ENCODE data around the gene SARDH.
A peak's percentile ranks its signal among the peaks of the same experiment; 100 is the strongest.

The SARDH gene

GRCh38 chr9:133737774-133738639, at the start of gene SARDH:
TSS of gene SARDH (minus strand) at chr9:133738352. CDS start at chr9:133734173, 4,179 bp downstream.
- peak; percentile 13 to 36 for DNase-seq

GRCh38 chr9:133787754-133788025, 49.5 kb upstream of the SARDH start:
- DNase-seq, result peak in 1 of 2 donors; percentile 61

GRCh38 chr9:133786907-133787753, 49.0 kb upstream of the SARDH start:
- DNase-seq, result no peak

GRCh38 chr9:133786371-133786753, 48.2 kb upstream of the SARDH start:
- DNase-seq, result peak in 1 of 2 donors; percentile 51

GRCh38 chr9:133785753-133786370, 47.7 kb upstream of the SARDH start:
- DNase-seq, result no peak

GRCh38 chr9:133784731-133785561, 46.8 kb upstream of the SARDH start:
- DNase-seq, result no peak

- DNase-seq, result no peak
Measured at GRCh38 chr9:133783331-133783731, 45.2 kb upstream of the SARDH start.

GRCh38 chr9:133782157-133783130, 44.3 kb upstream of the SARDH start:
- DNase-seq, result peak; percentile 61 to 66

GRCh38 chr9:133781828-133782135, 43.6 kb upstream of the SARDH start:
- DNase-seq, result no peak

GRCh38 chr9:133780962-133781827, 43.0 kb upstream of the SARDH start:
- no peak for DNase-seq

- DNase-seq, result no peak
Measured at GRCh38 chr9:133780404-133780945, 42.3 kb upstream of the SARDH start.

- no peak for DNase-seq
Measured at GRCh38 chr9:133779516-133780403, 41.6 kb upstream of the SARDH start.

GRCh38 chr9:133779081-133779480, 40.9 kb upstream of the SARDH start:
- no peak for DNase-seq

GRCh38 chr9:133778336-133779013, 40.3 kb upstream of the SARDH start:
- DNase-seq, result no peak

- DNase-seq, result no peak
Measured at GRCh38 chr9:133777871-133778270, 39.7 kb upstream of the SARDH start.

- DNase-seq, result no peak
Measured at GRCh38 chr9:133777068-133777791, 39.1 kb upstream of the SARDH start.

GRCh38 chr9:133775951-133776905, 38.1 kb upstream of the SARDH start:
- no peak for DNase-seq
